ENCODE results near the gene GNG7.

GRCh38 chr19:2494084-2494446 lies 208.4 kb downstream of the GNG7 start:
- TF ChIP-seq CTCF (conservative IDR thresholded peaks at IDR 0.05; ENCODE audit: low read length) (no peak), EZH2phosphoT487 (IDR thresholded peaks at IDR 0.05; ENCODE audit: borderline replicate concordance) (no peak)
